Right kidney (tissue), 1 donor: Measurements from ENCODE around the gene LCN15.
"Not testable (repeated sequence)": the region's sequence is repeated elsewhere in the genome, so short reads cannot be mapped to it uniquely, and the experiment has no call there.

ENCODE experiments used
- DNase-seq: peaks from one replicate; pipeline ENCODE4 v3.0.0-alpha.2; 2016

LCN15 gene

GRCh38 chr9:136774416-136775045 is 10.2 kb upstream of the LCN15 start:
- DNase-seq = no peak

- no peak for DNase-seq
These were observed 9.2 kb upstream of the LCN15 start for GRCh38 chr9:136773386-136774044.

GRCh38 chr9:136771907-136772415 is 7.6 kb upstream of the LCN15 start:
- no peak for DNase-seq

- no peak for DNase-seq
These were observed 5.4 kb upstream of the LCN15 start for GRCh38 chr9:136769710-136770191.

- DNase-seq = not testable (repeated sequence)
These were observed 2.2 kb upstream of the LCN15 start for GRCh38 chr9:136766410-136767120.

GRCh38 chr9:136765745-136766409 is 1.6 kb upstream of the LCN15 start:
- DNase-seq = not testable (repeated sequence)

GRCh38 chr9:136765041-136765440 is 723 bp upstream of the LCN15 start:
- DNase-seq = no peak

GRCh38 chr9:136763649-136764035 is 676 bp downstream of the LCN15 start:
- no peak for DNase-seq

- peak; percentile 57 for DNase-seq
These were observed 1.2 kb downstream of the LCN15 start for GRCh38 chr9:136762915-136763648.

GRCh38 chr9:136762221-136762691 is 2.1 kb downstream of the LCN15 start:
- no peak for DNase-seq

- DNase-seq = no peak
These were observed 2.8 kb downstream of the LCN15 start for GRCh38 chr9:136761545-136761981.

GRCh38 chr9:136760834-136761544 is 3.3 kb downstream of the LCN15 start:
- DNase-seq = not testable (repeated sequence)

- DNase-seq = no peak
These were observed 3.9 kb downstream of the LCN15 start for GRCh38 chr9:136760424-136760823.

- no peak for DNase-seq
These were observed 4.6 kb downstream of the LCN15 start for GRCh38 chr9:136759436-136760325.

GRCh38 chr9:136759001-136759400 is 5.3 kb downstream of the LCN15 start:
- DNase-seq = no peak

- DNase-seq = peak; percentile 49
These were observed 6.6 kb downstream of the LCN15 start for GRCh38 chr9:136757751-136758140.

- no peak for DNase-seq
These were observed 7.0 kb downstream of the LCN15 start for GRCh38 chr9:136757328-136757727.

- no peak for DNase-seq
These were observed 7.5 kb downstream of the LCN15 start for GRCh38 chr9:136756836-136757235.

GRCh38 chr9:136756134-136756438 is 8.2 kb downstream of the LCN15 start:
- no peak for DNase-seq
